Neural crest cell (in vitro differentiated cells): ENCODE measurements around the gene NSMCE1. TPM values are rescaled to one million over a fixed set of nuclear protein-coding genes. Genes with fewer than 3 reads are reported as not detected.
A peak's percentile ranks its signal among the peaks of the same experiment; 100 is the strongest.

Experiments used
- DNase-seq: peaks from one replicate; pipeline ENCODE4 v3.0.0; 2021; ENCODE audit warnings: low read depth, mixed read lengths, low spot score
- H3K27ac Mint-ChIP-seq: one replicate; pipeline ENCODE4 v1.8.0; 2021; ENCODE audit warnings: mild to moderate bottlenecking, mixed read lengths; ENCODE audit not compliant: unreplicated experiment
- H3K27me3 Mint-ChIP-seq: 2 replicates; pipeline ENCODE4 v1.8.0; 2021; ENCODE audit warnings: low read depth, mild to moderate bottlenecking, mixed read lengths
- H3K36me3 Mint-ChIP-seq: 2 replicates; pipeline ENCODE4 v1.8.0; 2021; ENCODE audit warnings: low read depth, mild to moderate bottlenecking, mixed read lengths
- H3K4me1 Mint-ChIP-seq: 2 replicates; pipeline ENCODE4 v1.8.0; 2021; ENCODE audit warnings: mixed read lengths
- H3K4me3 Mint-ChIP-seq: one replicate; pipeline ENCODE4 v1.8.0; 2021; ENCODE audit warnings: mild to moderate bottlenecking, mixed read lengths
- H3K9me3 Mint-ChIP-seq: 2 replicates; pipeline ENCODE4 v1.8.0; 2021; ENCODE audit warnings: mixed read lengths
- CTCF ChIP-seq: fragments of 200-600 bp; sonication (generic); conservative IDR thresholded peaks from 2 replicates; pipeline ENCODE4 v1.5.0; 2021; ENCODE audit warnings: antibody characterized with exemption, mild to moderate bottlenecking
- total RNA-seq: library from RNA; stranded (reverse); gene quantifications from 2 replicates; pipeline ENCODE4 v1.2.1, GENCODE V29; 2021

NSMCE1 gene
- total RNA-seq, 1 donor from 2014 or later: 30.4 TPM

DNA sequence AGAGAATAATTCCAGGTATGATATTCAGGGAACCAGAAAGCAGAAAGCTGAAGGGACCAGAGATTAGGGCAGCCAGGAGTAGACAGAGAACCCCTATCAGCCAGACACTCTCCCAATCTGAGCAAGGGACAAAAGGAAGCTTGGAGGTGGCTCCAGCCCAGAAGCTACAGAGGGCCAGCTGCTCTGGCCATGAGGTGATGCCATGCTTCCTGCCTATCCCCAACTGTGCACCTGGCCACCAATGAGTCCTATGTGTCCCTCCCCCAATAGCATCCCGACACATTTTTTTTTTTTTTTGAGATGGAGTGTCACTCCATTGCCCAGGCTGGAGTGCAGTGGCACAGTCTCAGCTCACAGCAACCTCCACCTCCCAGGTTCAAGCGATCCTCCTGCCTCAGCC lies 30.0 kb downstream of the NSMCE1 start:
- Mint-ChIP-seq H3K9me3 (no peaks in the 10 kb centered on the region), H3K27ac (no peak overlapping the region), H3K27me3 (no peaks in the 10 kb centered on the region), H3K4me1 (peaks cover 47% of the 10 kb centered on the region), H3K36me3 (no peaks in the 10 kb centered on the region), H3K4me3 (no peak overlapping the region)
- TF ChIP-seq CTCF: no peak
- DNase-seq: no peak

DNA sequence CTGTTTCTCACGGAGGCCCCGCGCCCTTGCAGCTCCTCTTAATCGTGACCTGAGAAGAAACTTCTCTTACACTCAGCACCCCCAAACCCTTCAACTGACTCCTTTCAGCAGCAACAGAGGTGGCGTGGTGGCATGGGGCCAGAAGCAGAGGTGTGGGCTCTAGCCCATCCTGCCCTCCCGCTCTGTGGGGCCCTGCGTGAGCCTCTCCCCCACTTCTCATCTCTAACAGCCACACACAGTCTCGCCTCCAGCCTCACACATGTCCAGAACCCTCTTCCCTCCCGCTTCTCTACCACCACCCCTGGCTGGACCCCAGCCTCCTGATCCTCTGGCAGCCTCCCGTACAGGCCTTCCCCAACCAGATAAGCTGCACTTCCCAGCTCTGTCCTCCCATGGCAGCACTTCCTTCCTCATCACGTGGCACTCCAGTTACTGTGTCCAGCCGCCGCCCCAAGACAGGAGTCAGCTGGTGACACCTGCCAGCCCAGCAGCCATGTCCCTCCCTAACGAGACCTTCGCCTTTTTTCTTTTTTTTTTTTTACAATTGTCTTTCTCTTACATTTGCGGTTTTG lies 30.5 kb downstream of the NSMCE1 start:
- Mint-ChIP-seq H3K27me3 (no peaks in the 10 kb centered on the region), H3K4me3 (no peak overlapping the region), H3K36me3 (no peaks in the 10 kb centered on the region), H3K9me3 (no peaks in the 10 kb centered on the region), H3K27ac (peak overlapping the region; percentile 79), H3K4me1 (peaks cover 42% of the 10 kb centered on the region)
- TF ChIP-seq CTCF: no peak
- no peak for DNase-seq

DNA sequence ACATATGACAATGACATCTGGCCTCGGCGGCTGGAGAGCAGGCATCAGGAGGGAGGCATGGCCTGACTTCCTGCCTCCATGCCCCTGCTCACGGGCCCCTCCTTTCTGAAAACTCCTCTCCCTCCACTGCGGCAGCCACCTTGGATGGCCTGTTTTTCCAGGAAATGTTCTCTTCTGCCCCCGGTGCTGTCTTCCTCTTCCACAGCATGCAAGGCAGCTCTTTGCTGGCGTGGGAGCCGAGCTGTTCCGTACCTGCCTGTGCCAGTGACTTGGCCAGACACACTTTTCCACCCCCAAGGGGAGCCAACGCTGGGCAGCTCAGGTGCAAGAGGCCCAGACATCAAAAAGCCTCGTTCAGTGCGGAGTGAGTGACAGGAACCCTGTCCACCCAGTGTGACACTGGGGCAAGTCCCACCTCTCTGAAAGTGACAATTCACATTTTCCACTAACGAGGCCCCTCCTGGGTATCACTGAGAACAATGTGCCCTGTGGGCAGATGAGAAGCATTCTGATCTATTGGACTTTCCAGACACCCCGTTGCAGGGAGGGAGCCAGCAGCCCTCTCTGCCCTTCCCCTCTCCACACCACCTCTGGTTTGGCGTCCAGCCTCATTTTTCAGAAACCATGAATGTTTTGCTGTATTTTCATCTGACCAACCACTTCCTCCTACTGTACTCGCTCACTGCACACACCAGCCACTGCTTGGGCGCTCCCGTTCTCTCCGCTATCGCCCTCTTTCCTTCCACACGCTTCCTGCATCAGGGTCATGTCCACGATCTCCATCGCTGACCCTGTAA lies 31.2 kb downstream of the NSMCE1 start:
- Mint-ChIP-seq H3K4me1 (peaks cover 35% of the 10 kb centered on the region), H3K27ac (peak overlapping the region; percentile 82), H3K27me3 (no peaks in the 10 kb centered on the region), H3K9me3 (no peaks in the 10 kb centered on the region), H3K4me3 (no peak overlapping the region), H3K36me3 (no peaks in the 10 kb centered on the region)
- DNase-seq: no peak
- TF ChIP-seq CTCF: no peak

GRCh38 chr16:27236635-27237218 lies 31.8 kb downstream of the NSMCE1 start:
- peaks cover 29% of the 10 kb centered on the region for H3K4me1 Mint-ChIP-seq
- no peaks in the 10 kb centered on the region for H3K9me3 Mint-ChIP-seq
- no peaks in the 10 kb centered on the region for H3K27me3 Mint-ChIP-seq
- H3K36me3 Mint-ChIP-seq: no peaks in the 10 kb centered on the region
- no peak for TF ChIP-seq CTCF
- H3K27ac Mint-ChIP-seq: peak overlapping the region; percentile 82
- no peak overlapping the region for H3K4me3 Mint-ChIP-seq
- DNase-seq: no peak

GRCh38 chr16:27235938-27236245 lies 32.7 kb downstream of the NSMCE1 start:
- H3K4me1 Mint-ChIP-seq: peaks cover 25% of the 10 kb centered on the region
- no peak overlapping the region for H3K27ac Mint-ChIP-seq
- no peaks in the 10 kb centered on the region for H3K27me3 Mint-ChIP-seq

More at GRCh38 chr16:27235938-27236245, 32.7 kb downstream of the NSMCE1 start:
- H3K36me3 Mint-ChIP-seq: no peaks in the 10 kb centered on the region
- H3K9me3 Mint-ChIP-seq: no peaks in the 10 kb centered on the region
- no peak for TF ChIP-seq CTCF
- no peak for DNase-seq
- no peak overlapping the region for H3K4me3 Mint-ChIP-seq
